Putamen (tissue), 1 donor: ENCODE data around the gene RHOU.

Experiments
- DNase-seq: peaks from one replicate; pipeline ENCODE4 v3.0.0-alpha.2; 2016; ENCODE audit warnings: low spot score

RHOU gene

GRCh38 chr1:228785366-228786330, 50.4 kb downstream of the RHOU start:
- no peak for DNase-seq

- no peak for DNase-seq
These were observed 51.3 kb downstream of the RHOU start for GRCh38 chr1:228786361-228787129.

- no peak for DNase-seq
These were observed 56.5 kb downstream of the RHOU start for GRCh38 chr1:228791791-228792190.

- no peak for DNase-seq
These were observed 57.3 kb downstream of the RHOU start for GRCh38 chr1:228792601-228793000.

GRCh38 chr1:228793032-228793431, 57.8 kb downstream of the RHOU start:
- DNase-seq: no peak

- no peak for DNase-seq
These were observed 58.9 kb downstream of the RHOU start for GRCh38 chr1:228794173-228794572.

GRCh38 chr1:228794810-228795209, 59.5 kb downstream of the RHOU start:
- DNase-seq: peak; percentile 37

GRCh38 chr1:228795596-228795995, 60.3 kb downstream of the RHOU start:
- no peak for DNase-seq
